ENCODE measurements around the gene DAND5.

DNA sequence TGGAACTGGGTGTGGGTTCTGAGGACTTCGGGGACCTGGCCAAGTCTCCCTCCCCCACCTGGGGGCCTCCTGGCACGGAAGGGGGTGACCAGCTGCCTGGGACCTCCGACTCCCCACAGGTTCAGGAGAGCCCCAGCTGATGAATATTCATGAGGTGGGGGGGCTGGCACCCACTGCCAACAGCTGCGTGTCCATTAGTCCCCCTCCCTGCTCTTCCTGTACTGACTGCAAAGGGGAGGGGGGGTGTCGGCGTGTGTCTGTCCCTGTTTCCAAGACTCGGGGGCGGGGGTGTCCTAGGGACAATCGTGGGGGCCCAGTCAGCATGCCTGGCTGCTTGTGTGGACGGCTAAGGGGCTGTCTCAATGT, 15.3 kb downstream of the DAND5 start:
- TF ChIP-seq ZNF614 (CRISPR knock-in tag; IDR thresholded peaks at IDR 0.05; ENCODE audit: borderline replicate concordance) (no peak), CREM (IDR thresholded peaks at IDR 0.05) (no peak), CREM (CRISPR knock-in tag; IDR thresholded peaks at IDR 0.05) (no peak), ZNF230 (CRISPR knock-in tag; IDR thresholded peaks at IDR 0.05) (no peak), TCF12 (IDR thresholded peaks at IDR 0.05) (no peak), TCF12 (CRISPR knock-in tag; IDR thresholded peaks at IDR 0.05) (no peak), ZNF549 (CRISPR knock-in tag; IDR thresholded peaks at IDR 0.05) (no peak), ZNF577 (CRISPR knock-in tag; IDR thresholded peaks at IDR 0.05; ENCODE audit: borderline replicate concordance, low read depth) (no peak)
- TF ChIP-seq, protein P1, sequence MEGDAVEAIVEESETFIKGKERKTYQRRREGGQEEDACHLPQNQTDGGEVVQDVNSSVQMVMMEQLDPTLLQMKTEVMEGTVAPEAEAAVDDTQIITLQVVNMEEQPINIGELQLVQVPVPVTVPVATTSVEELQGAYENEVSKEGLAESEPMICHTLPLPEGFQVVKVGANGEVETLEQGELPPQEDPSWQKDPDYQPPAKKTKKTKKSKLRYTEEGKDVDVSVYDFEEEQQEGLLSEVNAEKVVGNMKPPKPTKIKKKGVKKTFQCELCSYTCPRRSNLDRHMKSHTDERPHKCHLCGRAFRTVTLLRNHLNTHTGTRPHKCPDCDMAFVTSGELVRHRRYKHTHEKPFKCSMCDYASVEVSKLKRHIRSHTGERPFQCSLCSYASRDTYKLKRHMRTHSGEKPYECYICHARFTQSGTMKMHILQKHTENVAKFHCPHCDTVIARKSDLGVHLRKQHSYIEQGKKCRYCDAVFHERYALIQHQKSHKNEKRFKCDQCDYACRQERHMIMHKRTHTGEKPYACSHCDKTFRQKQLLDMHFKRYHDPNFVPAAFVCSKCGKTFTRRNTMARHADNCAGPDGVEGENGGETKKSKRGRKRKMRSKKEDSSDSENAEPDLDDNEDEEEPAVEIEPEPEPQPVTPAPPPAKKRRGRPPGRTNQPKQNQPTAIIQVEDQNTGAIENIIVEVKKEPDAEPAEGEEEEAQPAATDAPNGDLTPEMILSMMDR (CRISPR knock-in tag; IDR thresholded peaks at IDR 0.05), result no peak
- TF ChIP-seq, protein P2, sequence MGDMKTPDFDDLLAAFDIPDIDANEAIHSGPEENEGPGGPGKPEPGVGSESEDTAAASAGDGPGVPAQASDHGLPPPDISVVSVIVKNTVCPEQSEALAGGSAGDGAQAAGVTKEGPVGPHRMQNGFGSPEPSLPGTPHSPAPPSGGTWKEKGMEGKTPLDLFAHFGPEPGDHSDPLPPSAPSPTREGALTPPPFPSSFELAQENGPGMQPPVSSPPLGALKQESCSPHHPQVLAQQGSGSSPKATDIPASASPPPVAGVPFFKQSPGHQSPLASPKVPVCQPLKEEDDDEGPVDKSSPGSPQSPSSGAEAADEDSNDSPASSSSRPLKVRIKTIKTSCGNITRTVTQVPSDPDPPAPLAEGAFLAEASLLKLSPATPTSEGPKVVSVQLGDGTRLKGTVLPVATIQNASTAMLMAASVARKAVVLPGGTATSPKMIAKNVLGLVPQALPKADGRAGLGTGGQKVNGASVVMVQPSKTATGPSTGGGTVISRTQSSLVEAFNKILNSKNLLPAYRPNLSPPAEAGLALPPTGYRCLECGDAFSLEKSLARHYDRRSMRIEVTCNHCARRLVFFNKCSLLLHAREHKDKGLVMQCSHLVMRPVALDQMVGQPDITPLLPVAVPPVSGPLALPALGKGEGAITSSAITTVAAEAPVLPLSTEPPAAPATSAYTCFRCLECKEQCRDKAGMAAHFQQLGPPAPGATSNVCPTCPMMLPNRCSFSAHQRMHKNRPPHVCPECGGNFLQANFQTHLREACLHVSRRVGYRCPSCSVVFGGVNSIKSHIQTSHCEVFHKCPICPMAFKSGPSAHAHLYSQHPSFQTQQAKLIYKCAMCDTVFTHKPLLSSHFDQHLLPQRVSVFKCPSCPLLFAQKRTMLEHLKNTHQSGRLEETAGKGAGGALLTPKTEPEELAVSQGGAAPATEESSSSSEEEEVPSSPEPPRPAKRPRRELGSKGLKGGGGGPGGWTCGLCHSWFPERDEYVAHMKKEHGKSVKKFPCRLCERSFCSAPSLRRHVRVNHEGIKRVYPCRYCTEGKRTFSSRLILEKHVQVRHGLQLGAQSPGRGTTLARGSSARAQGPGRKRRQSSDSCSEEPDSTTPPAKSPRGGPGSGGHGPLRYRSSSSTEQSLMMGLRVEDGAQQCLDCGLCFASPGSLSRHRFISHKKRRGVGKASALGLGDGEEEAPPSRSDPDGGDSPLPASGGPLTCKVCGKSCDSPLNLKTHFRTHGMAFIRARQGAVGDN (CRISPR knock-in tag; IDR thresholded peaks at IDR 0.05), result no peak
- TF ChIP-seq, protein P3, sequence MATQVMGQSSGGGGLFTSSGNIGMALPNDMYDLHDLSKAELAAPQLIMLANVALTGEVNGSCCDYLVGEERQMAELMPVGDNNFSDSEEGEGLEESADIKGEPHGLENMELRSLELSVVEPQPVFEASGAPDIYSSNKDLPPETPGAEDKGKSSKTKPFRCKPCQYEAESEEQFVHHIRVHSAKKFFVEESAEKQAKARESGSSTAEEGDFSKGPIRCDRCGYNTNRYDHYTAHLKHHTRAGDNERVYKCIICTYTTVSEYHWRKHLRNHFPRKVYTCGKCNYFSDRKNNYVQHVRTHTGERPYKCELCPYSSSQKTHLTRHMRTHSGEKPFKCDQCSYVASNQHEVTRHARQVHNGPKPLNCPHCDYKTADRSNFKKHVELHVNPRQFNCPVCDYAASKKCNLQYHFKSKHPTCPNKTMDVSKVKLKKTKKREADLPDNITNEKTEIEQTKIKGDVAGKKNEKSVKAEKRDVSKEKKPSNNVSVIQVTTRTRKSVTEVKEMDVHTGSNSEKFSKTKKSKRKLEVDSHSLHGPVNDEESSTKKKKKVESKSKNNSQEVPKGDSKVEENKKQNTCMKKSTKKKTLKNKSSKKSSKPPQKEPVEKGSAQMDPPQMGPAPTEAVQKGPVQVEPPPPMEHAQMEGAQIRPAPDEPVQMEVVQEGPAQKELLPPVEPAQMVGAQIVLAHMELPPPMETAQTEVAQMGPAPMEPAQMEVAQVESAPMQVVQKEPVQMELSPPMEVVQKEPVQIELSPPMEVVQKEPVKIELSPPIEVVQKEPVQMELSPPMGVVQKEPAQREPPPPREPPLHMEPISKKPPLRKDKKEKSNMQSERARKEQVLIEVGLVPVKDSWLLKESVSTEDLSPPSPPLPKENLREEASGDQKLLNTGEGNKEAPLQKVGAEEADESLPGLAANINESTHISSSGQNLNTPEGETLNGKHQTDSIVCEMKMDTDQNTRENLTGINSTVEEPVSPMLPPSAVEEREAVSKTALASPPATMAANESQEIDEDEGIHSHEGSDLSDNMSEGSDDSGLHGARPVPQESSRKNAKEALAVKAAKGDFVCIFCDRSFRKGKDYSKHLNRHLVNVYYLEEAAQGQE (IDR thresholded peaks at IDR 0.05; ENCODE audit: borderline replicate concordance in 1 of 2, low read depth in 1 of 2, low read length in 2 of 2), result no peak

Measured in HepG2 (cell line).